GM18909 (cell line): ENCODE measurements around the gene WHAMM.
A peak's percentile ranks its signal among the peaks of the same experiment; 100 is the strongest.
"Not testable (repeated sequence)": the region's sequence is repeated elsewhere in the genome, so short reads cannot be mapped to it uniquely, and the experiment has no call there.

Experiments
- ATAC-seq: cut with Tn5 transposase; IDR thresholded peaks from one replicate; pipeline ENCODE4 v1.9.1; 2021; ENCODE audit warnings: mild to moderate bottlenecking; ENCODE audit not compliant: unreplicated experiment, poor library complexity

The WHAMM gene

GRCh38 chr15:82809308-82810060 is at the start of gene WHAMM:
TSS of gene WHAMM (plus strand) at chr15:82809628. CDS start at chr15:82809727, 99 bp downstream.
- ATAC-seq: peak; percentile 88

GRCh38 chr15:82763361-82764116 is 45.9 kb upstream of the WHAMM start:
- ATAC-seq: no peak

- no peak for ATAC-seq
Observed at GRCh38 chr15:82764117-82764490, 45.3 kb upstream of the WHAMM start.

GRCh38 chr15:82764740-82765139 is 44.7 kb upstream of the WHAMM start:
- ATAC-seq: no peak

- not testable (repeated sequence) for ATAC-seq
Observed at GRCh38 chr15:82766201-82766600, 43.2 kb upstream of the WHAMM start.

GRCh38 chr15:82767163-82767829 is 42.1 kb upstream of the WHAMM start:
- ATAC-seq: no peak

- ATAC-seq: no peak
Observed at GRCh38 chr15:82768414-82769054, 40.9 kb upstream of the WHAMM start.

- no peak for ATAC-seq
Observed at GRCh38 chr15:82771789-82772607, 37.4 kb upstream of the WHAMM start.

GRCh38 chr15:82774496-82774895 is 34.9 kb upstream of the WHAMM start:
- ATAC-seq: no peak

- ATAC-seq: no peak
Observed at GRCh38 chr15:82778755-82779154, 30.7 kb upstream of the WHAMM start.

- ATAC-seq: no peak
Observed at GRCh38 chr15:82781349-82781748, 28.1 kb upstream of the WHAMM start.

GRCh38 chr15:82788496-82788895 is 20.9 kb upstream of the WHAMM start:
- ATAC-seq: no peak

GRCh38 chr15:82789491-82789890 is 19.9 kb upstream of the WHAMM start:
- no peak for ATAC-seq

- no peak for ATAC-seq
Observed at GRCh38 chr15:82790321-82790720, 19.1 kb upstream of the WHAMM start.

- no peak for ATAC-seq
Observed at GRCh38 chr15:82792068-82792467, 17.4 kb upstream of the WHAMM start.

GRCh38 chr15:82793737-82794136 is 15.7 kb upstream of the WHAMM start:
- no peak for ATAC-seq

GRCh38 chr15:82798104-82798503 is 11.3 kb upstream of the WHAMM start:
- no peak for ATAC-seq

GRCh38 chr15:82798531-82799166 is 10.8 kb upstream of the WHAMM start:
- no peak for ATAC-seq

GRCh38 chr15:82799183-82799841 is 10.1 kb upstream of the WHAMM start:
- ATAC-seq: no peak
